Suppressor macrophage treated with lipopolysaccharide for 4 hours (primary cell): ENCODE data around the gene STRC.
"Not testable (repeated sequence)": the region's sequence is repeated elsewhere in the genome, so short reads cannot be mapped to it uniquely, and the experiment has no call there.

Experiments
- DNase-seq: peaks from one replicate; pipeline ENCODE4 v3.0.0-alpha.2; 2020

Gene STRC

DNA sequence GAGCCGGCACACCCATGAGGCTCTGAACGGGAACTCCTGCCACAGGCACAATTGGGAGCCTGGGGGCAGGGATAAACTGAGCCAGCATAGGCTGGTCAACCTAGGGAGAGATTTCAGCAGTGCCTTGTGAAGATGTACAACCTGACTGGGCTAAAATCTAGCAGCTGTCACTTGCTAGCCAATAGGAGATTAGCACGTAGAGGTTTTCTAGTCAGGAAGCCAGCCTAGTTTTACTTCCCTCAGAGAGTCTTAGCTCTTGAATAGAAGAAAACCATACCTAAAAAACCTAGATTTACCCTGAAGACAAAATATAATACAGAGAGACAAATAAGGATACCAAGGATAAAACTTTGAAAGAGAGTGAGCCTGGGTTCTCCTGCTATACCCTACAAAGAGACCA lies 55.8 kb downstream of the STRC start:
- DNase-seq: not testable (repeated sequence)

- no peak for DNase-seq
Measured at GRCh38 chr15:43552986-43553385, 65.6 kb downstream of the STRC start.

GRCh38 chr15:43552256-43552655 lies 66.3 kb downstream of the STRC start:
- DNase-seq: no peak

DNA sequence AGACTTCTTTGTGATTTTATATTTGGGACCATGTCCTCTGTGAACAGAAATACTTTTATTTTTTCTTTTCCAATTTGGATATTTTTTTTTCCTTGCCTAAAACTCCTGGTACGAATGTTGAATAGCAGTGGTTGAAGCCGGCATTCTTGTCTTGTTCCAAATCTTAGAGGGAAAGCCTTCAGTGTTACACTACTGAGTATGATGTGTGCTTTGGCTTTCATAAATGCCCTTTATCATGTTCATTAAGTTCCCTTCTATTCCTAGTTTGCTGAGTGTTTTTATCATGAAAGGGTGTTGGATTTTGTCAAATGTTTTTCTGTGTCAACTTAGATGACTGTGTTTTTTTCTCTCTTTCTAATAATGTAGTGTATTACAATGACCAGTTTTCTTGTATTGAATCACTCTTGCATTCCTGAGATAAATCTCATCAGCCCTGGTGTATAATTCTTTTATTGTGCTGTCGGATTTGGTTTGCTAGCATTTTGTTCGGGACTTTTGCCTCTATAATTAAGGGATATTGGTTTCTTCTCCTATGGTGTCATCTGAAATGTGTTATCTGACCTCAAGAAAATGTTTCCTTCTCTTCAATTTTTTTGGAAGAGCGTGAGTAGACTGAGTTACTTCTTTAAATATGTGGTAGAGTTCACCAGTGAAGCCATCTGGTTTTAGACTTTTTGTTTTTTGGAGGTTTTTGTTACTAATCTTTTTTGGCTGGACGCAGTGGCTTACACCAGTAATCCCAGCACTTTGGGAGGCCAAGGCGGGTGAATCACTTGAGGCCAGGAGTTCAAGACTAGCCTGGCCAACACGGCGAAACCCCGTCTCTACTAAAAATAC lies 67.9 kb downstream of the STRC start:
- no peak for DNase-seq
